HPDE6-E6E7 (cell line): ENCODE measurements around the gene NIPAL4.

Source experiments
- DNase-seq: peaks from one replicate; pipeline ENCODE4 v3.0.0; 2011; ENCODE audit warnings: missing footprints; ENCODE audit errors: extremely low spot score

The NIPAL4 gene

DNA sequence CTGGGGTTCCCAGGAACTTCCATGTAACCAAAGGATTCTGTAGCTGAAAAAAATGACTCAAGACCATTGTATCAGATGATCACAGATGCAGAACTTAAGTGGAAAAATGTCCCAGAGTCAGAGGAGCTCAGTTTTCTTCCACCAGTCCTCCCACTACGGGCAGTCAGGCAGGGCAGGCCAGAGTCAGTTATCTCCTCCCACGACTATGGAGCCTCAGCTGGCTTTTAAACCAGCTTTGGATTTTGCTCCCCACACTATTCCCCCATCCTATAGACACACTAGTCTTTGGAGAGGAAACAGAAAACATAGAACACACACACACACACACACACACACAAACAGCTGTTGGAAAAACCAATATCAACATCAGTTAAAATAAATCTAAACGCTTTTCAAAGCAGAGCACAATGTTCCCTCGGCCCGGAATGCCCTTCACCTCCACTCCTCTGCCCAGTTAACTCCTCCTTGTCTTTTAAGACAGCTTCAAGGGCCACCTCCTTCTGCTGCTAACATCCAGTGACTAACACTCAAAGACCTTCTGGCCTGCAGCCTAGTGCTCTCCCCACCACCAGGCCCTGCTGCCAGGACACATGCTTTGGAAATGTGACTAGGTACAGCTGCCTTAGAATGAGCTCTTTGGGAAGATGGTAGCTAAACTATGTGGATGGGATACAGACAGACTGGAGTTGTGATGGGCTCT lies 56.8 kb downstream of the NIPAL4 start:
- no peak for DNase-seq

DNA sequence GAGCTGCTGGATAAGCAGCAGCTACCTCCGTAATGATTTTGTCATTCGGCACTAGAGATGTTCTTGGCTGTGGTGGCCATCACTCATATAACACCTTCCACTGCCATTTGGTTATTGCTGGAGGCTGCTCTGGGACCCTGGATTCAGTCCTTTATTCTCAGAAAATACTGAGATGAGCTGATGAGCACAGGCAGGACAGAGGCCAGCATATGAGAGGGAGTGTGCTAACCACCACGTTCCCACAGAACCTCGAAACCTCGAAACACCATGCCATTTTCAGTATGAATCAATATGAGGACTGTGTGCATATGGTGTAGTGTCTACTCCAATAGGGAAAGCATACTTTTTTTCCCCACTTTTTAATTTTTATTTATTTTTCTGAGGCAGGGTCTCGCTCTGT lies 59.0 kb downstream of the NIPAL4 start:
- no peak for DNase-seq

DNA sequence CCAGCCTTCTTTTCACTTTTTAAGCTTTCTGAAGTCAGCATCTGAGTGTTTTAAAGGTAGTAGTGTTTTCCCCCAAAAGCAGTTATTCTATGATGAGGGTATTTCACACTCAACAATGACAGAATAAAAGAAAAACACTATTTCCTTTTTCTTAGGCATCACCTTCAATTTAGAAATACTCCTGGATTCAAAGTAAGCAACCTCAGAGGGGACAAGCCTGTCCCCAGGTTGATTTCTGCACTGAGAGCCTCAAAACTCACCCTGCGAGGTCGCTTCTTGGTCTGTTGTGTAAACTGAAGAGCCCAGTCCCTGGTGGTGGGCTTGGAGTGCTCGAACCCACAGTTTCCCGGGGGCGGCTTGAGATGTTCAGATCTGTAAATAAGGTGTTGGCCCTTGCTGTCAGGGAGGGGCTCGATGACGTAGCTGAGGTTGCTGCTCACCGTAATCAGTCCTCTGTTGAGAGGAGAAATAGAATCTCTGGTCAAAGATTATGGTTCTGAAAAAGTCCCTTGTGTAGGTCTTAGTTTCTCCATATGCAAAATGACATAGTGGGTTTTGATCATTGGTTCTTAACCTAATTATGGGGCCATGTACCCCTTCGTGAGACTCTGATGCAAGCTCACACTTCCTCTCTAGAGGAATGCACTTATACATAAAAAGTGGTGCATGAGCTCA lies 59.7 kb downstream of the NIPAL4 start:
- DNase-seq, result no peak

DNA sequence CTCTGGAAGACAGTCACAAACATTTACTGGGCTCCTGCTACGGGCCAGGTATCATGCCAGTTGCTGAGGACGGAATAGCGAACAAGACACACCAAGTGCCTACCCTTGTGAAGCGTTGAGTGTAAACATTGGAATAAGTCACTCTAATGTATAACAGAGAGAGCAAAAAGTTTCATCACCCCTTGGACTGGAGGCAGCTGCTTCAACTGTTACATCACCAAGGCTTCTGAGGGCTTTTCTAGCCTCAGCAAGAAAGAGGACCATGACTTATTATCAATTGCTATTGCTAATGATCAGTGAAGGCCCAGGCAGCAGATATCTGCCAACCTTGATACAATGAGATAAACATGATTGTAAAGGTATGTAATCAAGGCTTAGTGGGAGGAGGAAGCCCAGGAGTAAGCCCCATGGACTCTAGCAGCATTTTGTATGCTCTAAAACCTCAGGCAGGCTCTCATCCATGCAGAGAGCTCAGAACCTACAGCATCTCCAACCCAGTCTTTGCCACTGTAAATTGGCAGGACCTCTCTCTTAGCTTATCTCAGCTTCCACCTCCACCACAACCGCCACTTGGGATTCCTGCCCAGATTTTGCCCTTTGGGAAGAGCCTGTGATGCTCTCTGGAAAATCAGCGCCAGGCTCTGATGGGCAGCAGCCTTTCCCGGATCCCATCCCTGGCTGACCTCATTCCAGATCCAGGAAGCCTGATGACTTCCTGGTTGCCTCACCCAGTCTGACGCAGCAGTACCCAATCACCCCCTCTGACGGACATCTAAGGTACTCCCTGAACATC lies 61.1 kb downstream of the NIPAL4 start:
- DNase-seq, result no peak

DNA sequence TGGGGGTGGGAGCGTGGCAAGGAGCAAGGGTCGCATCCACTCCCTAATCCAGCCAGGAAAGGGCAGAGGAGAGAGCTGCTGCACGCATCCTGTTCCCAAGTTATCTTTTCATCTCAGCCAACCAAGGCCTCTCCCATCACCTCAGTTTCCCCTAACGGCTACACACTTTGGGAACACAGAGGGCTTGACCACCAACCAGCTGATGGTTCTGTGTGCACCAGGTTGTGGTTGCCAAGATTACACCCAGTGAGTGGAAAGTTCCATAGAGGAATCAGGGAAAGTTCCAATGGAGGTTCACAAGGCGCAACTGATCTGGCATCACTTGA lies 61.7 kb downstream of the NIPAL4 start:
- no peak for DNase-seq

DNA sequence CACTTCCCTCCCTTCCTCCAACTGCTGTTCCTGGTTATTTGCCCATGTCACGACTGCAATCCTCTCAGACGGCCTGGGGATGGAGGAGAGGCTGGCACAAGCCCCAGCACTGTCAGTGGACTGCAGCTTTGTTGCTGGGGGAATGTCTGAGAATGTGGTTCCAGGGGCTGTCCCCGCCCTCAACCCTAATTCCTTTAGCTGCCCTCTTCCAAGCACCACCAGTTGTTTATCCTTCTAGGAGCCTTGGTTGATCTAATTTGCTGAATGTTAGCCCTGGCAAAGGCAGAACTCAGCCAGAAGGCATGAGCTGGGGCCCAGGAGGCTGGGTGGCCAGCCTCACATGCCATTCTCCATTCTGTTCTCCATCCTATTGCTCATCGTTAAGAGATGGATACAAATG lies 64.0 kb downstream of the NIPAL4 start:
- DNase-seq, result no peak
